IPS DF 4.7 (cell line): ENCODE measurements around the gene LRRC4B.
"Not testable (repeated sequence)": the region's sequence is repeated elsewhere in the genome, so short reads cannot be mapped to it uniquely, and the experiment has no call there.

ENCODE experiments used
- DNase-seq: peaks from one replicate; pipeline ENCODE4 v3.0.0-alpha.2; 2013; ENCODE audit warnings: low spot score; ENCODE audit errors: extremely low read depth

Gene LRRC4B

DNA sequence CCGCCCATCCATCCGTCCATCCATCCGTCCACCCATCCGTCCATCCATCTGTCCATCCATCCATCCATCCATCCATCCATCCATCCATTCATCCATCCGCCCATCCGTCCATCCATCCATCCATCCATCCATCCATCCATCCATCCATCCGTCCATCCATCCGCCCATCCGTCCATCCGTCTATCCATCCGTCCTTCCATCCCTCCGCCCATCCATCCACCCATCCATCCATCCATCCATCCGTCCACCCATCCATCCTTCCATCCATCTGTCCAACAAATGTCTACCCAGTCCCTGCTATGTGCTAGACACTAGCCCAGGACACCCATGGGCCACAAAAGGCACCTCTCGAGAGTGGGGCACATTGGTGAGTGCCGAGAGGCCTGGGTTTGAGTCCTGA, 15.7 kb downstream of the LRRC4B start:
- no peak for DNase-seq

DNA sequence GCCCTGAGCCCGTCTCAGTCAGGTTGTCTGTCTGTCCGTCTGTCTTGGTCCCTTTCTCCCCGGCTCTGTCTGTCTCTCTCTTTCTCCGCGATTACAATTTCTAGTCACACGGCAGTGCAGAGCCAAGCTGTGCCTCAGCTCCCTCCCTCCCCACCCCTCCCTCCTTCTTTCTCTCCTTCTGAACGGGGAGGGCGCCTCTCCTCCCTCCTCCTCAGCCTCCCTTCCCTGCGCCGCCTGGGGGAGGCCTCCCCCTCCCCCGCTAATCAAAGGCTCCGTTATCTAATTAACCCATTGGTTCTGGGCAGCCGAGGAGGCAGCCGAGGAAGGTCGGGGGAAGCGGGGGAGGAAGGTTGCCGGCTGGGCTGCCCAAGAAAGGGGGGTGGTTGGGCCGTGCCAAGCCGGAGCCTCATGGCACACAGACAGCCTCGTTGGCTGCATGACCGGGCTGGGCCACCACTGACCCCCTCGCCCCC, 16.5 kb downstream of the LRRC4B start:
- DNase-seq = no peak

GRCh38 chr19:50551034-50551714, 17.1 kb downstream of the LRRC4B start:
- DNase-seq = no peak

GRCh38 chr19:50550594-50550966, 17.7 kb downstream of the LRRC4B start:
- DNase-seq = no peak

DNA sequence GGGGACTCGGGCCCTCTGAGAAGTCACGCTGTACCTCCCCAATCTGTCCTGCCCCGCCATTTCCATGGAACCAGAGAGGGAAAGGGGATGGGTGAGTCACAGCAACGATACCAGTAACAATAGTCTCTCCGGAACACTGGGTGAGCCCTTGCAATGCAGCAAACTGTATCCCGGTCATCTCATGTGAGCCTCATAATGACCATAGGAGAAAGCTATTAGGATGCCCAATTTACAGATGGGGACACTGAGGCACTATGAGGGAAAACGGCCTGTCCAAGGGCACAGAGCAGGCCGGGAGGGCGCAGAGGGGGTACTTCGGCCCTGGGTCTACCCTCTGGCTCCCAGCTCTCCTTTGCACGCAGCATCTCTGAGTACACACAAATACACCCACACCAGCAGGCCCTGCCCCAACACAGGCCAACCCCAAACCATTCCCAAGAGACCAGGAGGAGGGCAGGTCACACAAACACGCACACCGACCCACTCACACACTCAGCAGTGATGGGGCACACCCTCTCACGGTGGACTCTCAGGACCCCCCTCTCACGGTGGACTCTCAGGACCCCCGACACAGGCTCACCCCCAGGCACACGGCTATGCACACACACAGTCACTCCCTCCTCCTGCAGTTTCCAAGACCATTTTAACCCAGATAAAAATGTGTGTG, 18.2 kb downstream of the LRRC4B start:
- DNase-seq = no peak

DNA sequence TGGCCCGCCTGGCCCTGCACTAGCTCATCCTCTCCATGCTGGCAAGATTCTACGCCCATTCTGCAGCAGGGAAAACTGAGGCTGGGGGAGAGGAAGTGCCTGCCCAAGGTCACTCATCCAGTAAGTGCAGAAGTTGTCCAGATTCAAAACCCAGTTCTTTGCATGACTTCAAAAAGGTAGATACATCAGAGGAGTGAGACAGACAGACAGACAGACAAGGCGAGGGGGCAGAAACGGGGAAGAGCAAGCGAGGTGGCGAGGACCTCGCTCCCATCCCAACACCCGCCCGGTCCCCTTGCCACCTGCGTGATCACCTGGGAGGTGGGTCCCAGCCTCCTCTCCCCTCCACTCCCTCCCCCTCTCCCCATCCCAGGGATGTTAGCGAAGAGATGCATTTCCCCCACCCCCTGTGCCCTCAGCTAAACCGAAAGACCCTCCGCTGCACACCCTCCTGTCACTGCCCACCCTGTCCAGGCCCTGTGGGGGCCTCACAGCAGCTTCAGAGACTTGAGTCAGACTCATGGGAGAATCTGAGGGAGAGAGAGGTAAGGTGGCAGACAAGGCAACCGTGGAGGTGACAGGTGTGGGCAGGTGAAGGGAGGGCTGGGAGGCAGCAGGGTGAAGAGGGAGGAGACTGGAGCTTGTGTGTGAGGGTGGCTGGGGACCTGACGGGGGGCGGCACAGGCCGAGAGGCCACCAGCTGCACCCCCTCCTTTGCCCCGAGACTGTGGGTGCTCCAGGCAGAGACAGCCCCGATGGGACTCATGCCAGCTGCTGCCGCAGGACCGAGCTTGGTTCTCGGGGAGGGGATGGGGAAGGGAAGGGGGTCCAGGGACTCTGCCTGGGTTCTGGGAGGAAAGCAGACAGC, 18.9 kb downstream of the LRRC4B start:
- no peak for DNase-seq

DNA sequence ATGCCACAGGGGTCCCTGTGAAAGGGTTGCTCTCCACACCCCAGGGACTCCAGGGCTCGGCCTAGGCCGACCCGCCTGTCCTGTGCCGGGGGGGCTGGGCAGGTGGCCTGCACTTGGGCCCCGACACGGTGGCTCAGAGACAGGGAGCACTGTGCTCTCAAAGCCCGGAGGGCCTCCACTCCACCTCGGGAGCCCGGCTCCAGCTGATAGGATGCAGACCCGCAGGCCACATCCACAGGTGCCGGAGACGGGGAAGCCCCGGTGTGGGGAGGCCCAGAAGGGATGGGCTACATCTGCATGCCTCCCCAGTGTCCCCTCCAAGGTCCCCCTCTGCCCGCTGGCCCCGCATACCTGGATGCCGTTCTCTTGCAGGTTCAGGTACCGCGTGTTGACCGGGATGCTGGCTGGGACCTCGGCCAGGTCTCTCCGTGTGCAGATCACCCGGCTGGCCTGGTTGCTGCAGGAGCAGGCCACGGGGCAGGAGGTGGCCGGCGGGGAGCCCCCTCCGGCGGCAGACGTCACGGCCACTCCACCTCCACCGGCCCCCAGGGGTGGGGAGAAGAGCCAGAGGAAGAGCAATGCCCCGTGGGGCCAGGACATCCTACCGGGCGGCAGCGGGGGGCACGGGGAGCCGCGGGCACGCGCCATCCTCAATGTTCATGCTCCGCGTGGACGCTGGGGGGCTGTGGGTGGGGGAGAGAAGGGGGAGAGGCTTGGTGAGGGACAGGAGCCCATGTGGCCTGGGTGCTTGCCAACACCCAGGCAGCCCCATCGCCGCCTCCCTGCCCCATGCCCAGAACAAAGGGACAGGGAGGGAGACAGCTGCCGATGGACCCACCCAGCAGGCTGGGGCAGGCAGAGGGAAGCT, 19.8 kb downstream of the LRRC4B start:
- no peak for DNase-seq

DNA sequence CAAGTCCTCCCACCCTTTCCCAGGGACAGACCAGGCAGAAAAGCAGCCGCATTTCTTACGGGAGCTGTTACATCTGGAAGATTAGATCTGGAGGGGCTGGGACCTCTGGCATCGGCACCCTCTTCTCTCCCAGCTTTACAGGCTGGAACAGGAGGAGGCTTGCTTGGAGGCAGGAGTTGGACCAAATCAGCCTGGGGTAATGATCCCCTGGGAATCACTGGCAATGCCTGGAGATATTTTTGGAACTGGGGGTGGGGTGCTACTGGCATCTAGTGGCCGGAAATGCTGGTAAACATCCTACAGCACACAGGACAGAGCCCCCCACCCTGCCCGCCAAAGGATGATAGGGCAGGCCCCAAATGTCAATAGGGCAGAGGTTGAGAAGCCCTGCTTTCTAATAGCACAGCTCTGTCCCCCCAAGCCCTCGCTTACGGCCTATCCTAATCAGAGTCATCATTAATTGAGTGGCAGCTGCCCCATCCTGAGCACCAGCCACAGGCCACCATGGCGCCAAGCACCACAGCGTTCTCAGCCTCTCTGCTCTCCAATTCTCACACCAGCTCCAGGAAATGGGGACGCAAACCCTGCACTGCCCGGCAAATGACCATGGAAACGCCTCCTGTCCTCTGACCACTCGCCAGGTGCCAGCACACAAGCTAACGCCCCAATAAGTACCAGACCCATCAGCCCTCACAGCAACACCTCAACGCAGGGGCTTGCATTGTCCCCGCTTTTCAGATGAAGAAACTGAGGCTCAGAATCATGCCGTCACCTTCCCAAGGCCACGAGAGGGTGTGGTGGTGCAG, 20.6 kb downstream of the LRRC4B start:
- DNase-seq = no peak

GRCh38 chr19:50546527-50547221, 21.6 kb downstream of the LRRC4B start:
- DNase-seq = no peak

DNA sequence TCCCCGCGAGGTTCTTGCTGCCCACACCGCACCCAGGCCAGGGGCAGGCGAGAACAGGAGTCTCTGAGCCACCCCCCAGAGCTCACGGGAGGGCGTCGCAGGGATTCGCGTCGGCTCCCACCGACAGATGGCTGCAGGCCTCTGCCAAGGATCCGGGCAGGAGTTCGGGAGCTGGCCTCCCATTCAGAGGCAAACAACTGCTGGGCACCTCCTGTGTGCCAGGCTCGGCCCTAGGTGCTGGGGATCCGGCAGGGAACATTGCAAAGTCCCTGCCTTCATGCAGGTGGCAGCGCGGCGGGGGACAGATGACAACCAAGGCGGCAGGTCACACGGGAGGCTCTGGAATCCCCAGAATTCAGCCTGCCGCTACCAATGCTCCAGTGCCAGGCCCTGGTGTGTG, 25.3 kb downstream of the LRRC4B start:
- DNase-seq = no peak

DNA sequence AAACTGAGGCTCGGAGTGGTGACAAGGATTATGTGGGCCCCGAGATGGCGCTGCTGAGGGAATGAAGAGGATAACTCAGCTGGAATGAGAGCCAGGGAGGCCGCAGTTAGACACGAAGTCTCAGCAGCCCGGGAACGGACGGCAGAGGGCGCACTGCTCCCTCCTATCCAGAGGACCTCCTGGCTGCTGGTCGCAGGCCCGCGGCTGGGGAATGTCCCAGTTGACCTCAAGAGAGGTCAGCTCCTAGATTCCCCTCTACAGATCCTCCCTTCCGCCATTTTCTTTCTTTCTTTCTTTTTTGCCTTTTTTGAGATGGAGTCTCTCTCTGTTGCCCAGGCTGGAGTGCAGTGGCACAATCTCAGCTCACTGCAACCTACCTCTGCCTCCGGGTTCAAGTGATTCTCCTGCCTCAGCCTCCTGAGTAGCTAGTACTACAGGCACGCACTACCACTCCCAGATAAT, 30.4 kb downstream of the LRRC4B start:
- DNase-seq = peak; percentile 95

DNA sequence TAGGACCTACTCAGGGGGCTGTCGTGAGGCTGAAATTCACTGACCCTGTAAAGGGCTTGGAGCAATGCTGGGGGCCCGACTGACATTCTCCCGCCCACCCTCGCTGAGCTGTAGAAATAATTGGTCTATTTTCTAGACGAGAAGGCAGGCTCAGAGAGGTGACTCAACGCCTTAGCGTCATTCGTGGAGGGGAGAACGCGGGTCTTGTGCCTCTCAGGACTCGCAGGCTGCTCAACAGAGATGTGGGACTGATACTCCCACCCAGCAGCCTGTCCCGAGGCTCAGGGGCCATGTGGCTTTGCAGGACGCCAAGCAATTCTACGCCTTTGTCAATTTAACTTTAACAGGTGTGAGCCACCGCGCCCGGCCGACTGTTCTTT, 30.9 kb downstream of the LRRC4B start:
- no peak for DNase-seq

GRCh38 chr19:50536662-50537305, 31.5 kb downstream of the LRRC4B start:
- DNase-seq = no peak

- DNase-seq = no peak
Measured at GRCh38 chr19:50535672-50536187, 32.5 kb downstream of the LRRC4B start.

GRCh38 chr19:50534478-50534877, 33.8 kb downstream of the LRRC4B start:
- no peak for DNase-seq

DNA sequence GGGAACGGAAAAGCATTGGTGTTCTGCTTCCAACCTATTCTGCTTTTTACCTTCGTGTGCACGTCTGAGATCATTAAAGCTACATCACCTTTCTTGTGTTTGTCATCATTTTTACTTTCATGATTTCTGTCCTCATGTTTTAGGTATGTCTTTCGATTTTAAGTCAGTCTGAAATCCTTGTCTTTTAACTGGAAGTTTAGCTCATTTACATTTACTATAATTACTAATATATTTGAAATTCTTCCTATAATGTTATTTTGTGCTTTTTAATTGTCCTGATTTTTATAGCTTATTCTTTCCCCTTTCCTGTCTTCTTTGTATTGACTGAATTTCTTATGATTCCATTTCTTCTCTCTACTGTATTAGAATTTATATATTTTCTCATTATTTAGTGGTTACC, 35.3 kb downstream of the LRRC4B start:
- no peak for DNase-seq

DNA sequence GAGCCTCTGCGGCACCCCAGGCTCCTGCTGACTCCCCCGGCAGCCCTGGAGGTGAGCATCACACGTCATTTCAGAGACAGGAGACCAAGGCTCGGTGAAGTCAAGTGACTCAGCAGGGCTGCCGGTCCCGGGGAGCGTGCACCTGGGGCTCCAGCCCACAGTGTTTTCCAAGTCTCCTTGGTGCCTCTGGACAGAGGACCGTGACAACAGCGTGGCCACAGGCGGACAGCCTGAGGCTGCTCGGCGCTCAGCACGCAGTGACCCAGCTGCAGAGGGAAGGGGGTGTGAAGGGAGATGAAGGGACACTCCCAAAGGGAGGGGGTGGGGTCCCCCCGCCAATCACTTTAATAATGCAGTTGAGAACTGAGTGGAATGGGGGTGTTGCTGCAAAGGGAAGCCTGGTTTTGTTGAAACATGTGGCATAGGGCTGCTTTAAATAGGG, 37.0 kb downstream of the LRRC4B start:
- no peak for DNase-seq

GRCh38 chr19:50528052-50528451, 40.2 kb downstream of the LRRC4B start:
- not testable (repeated sequence) for DNase-seq

- DNase-seq = no peak
Measured at GRCh38 chr19:50522881-50523280, 45.4 kb downstream of the LRRC4B start.
